ENCODE results near the gene SRD5A1.

DNA sequence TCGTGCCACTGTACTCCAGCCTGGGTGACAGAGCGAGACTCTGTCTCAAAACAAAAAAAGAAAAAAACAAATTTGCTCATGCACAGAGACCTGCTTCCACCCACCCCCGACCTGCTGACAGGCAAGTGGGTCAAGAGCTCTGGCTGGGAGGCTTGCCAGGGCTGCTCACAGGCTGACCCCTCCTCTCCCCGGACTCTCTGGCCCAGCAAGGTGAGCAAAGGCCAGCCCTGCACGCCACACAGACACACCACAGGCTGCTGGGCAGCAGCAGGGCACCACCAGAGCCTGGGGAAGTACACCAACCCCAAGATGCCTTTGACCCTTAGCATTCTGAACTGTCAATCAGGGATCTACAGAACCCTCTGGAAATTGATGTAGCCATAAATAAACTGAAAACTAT, 29.6 kb upstream of the SRD5A1 start:
- no peak for TF ChIP-seq POLR2AphosphoS5 (IDR thresholded peaks at IDR 0.05; ENCODE audit: borderline replicate concordance, low read depth, low read length)
- no peak for TF ChIP-seq EZH2 (IDR thresholded peaks at IDR 0.05)

All from SK-N-MC (cell line).